K562 (cell line): ENCODE data around the gene CGREF1. TPM values are rescaled to one million over a fixed set of nuclear protein-coding genes. Genes with fewer than 3 reads are reported as not detected.

Experiments used
- HMGN3 ChIP-seq: IDR thresholded peaks from 2 replicates; pipeline ENCODE4 v1.6.1; 2011; ENCODE audit warnings: borderline replicate concordance, low read depth, mild to moderate bottlenecking, mixed read lengths, low read length; ENCODE audit not compliant: insufficient read length; ENCODE audit errors: extremely low read depth
- JUND ChIP-seq, 2 experiments: IDR thresholded peaks; 2 replicates in 1 of 2; 3 replicates in 1 of 2; pipeline ENCODE4 v1.6.1; 2011; ENCODE audit warnings: borderline replicate concordance in 2 of 2, low read depth in 2 of 2, low read length in 2 of 2, improper control_type of control experiment in 1 of 2, missing biosample characterization in 1 of 2, missing genetic modification characterization in 1 of 2, missing genetic modification reagents in 1 of 2
- MYNN ChIP-seq, 2 experiments: sonication (generic); formaldehyde crosslinking in 1 of 2; IDR thresholded peaks; 2 replicates each; pipeline versions ENCODE4 v1.5.0 to v1.6.1; 2016 to 2020; ENCODE audit warnings: antibody characterized with exemption in 1 of 2, missing genetic modification reagents in 1 of 2
- PHF8 ChIP-seq: fragments of 200-600 bp; sonication (generic); IDR thresholded peaks from 2 replicates; pipeline ENCODE4 v1.6.1; 2012; ENCODE audit warnings: mixed run types, mild to moderate bottlenecking, inconsistent platforms, low read length, moderate library complexity, borderline replicate concordance
- polyA plus RNA-seq, 8 experiments: library from polyadenylated mRNA; depleted of rRNA in 4 of 8; stranded (reverse) in 5 of 8; unstranded in 3 of 8; fragments of >200 nt; fragmentation: Nextera tagmentation in 2 of 8; fragmentation: Illumina TruSeq in 1 of 8; extraction: Ambion mirVana in 2 of 8; extraction: Trizol in 1 of 8; gene quantifications; 2 replicates each; pipeline versions ENCODE4 v1.2.1 to v1.2.3, GENCODE V29; 2011 to 2014; ENCODE audit warnings: inconsistent platforms in 1 of 8, missing spikeins in 1 of 8
- total RNA-seq, 7 experiments: library from RNA; depleted of rRNA in 6 of 7; stranded (reverse); fragments of >200 nt in 6 of 7; fragmentation: Illumina TruSeq in 2 of 7; extraction: Trizol in 2 of 7; gene quantifications; 2 replicates each; pipeline versions ENCODE4 v1.2.1 to v1.2.3, GENCODE V29; 2011 to 2021; ENCODE audit warnings: low replicate concordance in 1 of 7
- TF ChIP-seq, protein P1 (sequence below): fragments of 450-650 bp; IDR thresholded peaks from 2 replicates; pipeline ENCODE4 v1.6.1; 2017; ENCODE audit warnings: antibody characterized with exemption, mild to moderate bottlenecking
- TF ChIP-seq, protein P2 (sequence below), 2 experiments: fragments of 450-650 bp; conservative IDR thresholded peaks; 2 replicates each; pipeline ENCODE4 v1.6.1; 2017; ENCODE audit warnings: mild to moderate bottlenecking in 2 of 2, moderate library complexity in 2 of 2
- TF ChIP-seq, protein P3 (sequence below): fragments of 250-450 bp; sonication (Bioruptor Pico); IDR thresholded peaks from 2 replicates; pipeline ENCODE4 v1.4.0; 2020; ENCODE audit warnings: mild to moderate bottlenecking, moderate library complexity, borderline replicate concordance

The CGREF1 gene
- total and polyA plus RNA-seq, 9 of the 15 experiments (the other 6 are each of a cell fraction or from before 2014, with no cell fraction given): 0.07 to 0.50 (median 0.37) TPM

DNA sequence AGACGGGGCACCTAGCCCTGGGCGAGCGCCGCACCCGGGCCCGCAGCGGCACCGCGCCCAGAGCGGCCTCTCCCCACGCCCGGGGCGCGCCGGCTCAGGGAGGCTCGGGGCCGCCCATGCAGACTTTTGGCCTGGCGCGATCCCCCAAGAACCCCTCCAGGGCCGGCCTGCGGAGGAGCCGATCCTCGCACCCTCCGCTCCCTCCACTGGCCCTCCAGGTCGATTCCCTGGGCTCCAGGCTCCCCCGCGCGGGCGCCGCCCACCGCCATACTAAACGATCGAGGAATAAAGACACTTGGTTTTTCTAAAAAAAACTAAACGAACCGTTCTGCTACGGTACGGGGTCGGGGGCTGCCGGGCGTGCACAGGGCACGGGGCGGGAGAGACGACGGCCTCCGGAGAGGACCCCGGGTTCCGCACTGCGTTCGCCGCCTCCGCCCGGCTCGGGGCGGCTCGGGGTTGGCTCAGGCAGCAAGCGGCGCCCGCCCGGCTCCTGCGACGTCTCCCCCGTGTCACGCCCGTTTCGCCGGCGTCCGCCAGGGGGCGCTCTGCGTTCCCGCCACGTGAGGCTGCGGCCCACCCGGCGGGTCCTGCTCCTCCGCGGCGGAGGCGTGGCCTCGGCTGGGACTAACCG lies 32.7 kb downstream of the CGREF1 start (continued):
- peak; percentile 68; the same call in 1 of the 2 replicates for TF ChIP-seq PHF8
- no peak for TF ChIP-seq MYNN (IDR thresholded peaks at IDR 0.05)
- TF ChIP-seq MYNN (CRISPR knock-in tag; IDR thresholded peaks at IDR 0.05): no peak
- TF ChIP-seq, protein P1, sequence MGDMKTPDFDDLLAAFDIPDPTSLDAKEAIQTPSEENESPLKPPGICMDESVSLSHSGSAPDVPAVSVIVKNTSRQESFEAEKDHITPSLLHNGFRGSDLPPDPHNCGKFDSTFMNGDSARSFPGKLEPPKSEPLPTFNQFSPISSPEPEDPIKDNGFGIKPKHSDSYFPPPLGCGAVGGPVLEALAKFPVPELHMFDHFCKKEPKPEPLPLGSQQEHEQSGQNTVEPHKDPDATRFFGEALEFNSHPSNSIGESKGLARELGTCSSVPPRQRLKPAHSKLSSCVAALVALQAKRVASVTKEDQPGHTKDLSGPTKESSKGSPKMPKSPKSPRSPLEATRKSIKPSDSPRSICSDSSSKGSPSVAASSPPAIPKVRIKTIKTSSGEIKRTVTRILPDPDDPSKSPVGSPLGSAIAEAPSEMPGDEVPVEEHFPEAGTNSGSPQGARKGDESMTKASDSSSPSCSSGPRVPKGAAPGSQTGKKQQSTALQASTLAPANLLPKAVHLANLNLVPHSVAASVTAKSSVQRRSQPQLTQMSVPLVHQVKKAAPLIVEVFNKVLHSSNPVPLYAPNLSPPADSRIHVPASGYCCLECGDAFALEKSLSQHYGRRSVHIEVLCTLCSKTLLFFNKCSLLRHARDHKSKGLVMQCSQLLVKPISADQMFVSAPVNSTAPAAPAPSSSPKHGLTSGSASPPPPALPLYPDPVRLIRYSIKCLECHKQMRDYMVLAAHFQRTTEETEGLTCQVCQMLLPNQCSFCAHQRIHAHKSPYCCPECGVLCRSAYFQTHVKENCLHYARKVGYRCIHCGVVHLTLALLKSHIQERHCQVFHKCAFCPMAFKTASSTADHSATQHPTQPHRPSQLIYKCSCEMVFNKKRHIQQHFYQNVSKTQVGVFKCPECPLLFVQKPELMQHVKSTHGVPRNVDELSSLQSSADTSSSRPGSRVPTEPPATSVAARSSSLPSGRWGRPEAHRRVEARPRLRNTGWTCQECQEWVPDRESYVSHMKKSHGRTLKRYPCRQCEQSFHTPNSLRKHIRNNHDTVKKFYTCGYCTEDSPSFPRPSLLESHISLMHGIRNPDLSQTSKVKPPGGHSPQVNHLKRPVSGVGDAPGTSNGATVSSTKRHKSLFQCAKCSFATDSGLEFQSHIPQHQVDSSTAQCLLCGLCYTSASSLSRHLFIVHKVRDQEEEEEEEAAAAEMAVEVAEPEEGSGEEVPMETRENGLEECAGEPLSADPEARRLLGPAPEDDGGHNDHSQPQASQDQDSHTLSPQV: peak; percentile 16; the same call in 1 of the 2 replicates
- TF ChIP-seq HMGN3: peak; percentile 67
- TF ChIP-seq, protein P2, sequence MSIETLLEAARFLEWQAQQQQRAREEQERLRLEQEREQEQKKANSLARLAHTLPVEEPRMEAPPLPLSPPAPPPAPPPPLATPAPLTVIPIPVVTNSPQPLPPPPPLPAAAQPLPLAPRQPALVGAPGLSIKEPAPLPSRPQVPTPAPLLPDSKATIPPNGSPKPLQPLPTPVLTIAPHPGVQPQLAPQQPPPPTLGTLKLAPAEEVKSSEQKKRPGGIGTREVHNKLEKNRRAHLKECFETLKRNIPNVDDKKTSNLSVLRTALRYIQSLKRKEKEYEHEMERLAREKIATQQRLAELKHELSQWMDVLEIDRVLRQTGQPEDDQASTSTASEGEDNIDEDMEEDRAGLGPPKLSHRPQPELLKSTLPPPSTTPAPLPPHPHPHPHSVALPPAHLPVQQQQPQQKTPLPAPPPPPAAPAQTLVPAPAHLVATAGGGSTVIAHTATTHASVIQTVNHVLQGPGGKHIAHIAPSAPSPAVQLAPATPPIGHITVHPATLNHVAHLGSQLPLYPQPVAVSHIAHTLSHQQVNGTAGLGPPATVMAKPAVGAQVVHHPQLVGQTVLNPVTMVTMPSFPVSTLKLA (conservative IDR thresholded peaks at IDR 0.05): peak; percentile 72 to 91
- TF ChIP-seq, protein P3, sequence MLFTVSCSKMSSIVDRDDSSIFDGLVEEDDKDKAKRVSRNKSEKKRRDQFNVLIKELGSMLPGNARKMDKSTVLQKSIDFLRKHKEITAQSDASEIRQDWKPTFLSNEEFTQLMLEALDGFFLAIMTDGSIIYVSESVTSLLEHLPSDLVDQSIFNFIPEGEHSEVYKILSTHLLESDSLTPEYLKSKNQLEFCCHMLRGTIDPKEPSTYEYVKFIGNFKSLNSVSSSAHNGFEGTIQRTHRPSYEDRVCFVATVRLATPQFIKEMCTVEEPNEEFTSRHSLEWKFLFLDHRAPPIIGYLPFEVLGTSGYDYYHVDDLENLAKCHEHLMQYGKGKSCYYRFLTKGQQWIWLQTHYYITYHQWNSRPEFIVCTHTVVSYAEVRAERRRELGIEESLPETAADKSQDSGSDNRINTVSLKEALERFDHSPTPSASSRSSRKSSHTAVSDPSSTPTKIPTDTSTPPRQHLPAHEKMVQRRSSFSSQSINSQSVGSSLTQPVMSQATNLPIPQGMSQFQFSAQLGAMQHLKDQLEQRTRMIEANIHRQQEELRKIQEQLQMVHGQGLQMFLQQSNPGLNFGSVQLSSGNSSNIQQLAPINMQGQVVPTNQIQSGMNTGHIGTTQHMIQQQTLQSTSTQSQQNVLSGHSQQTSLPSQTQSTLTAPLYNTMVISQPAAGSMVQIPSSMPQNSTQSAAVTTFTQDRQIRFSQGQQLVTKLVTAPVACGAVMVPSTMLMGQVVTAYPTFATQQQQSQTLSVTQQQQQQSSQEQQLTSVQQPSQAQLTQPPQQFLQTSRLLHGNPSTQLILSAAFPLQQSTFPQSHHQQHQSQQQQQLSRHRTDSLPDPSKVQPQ (CRISPR knock-in tag): no peak
- TF ChIP-seq JUND (IDR thresholded peaks at IDR 0.05; ENCODE audit: borderline replicate concordance, low read depth, low read length): peak; percentile 62
- no peak; the same call in 2 of the 3 replicates for TF ChIP-seq JUND (tag; IDR thresholded peaks at IDR 0.05; ENCODE audit: borderline replicate concordance, low read depth, low read length)
